ENCODE results near the gene OLFML2A. TPM values are rescaled to one million over a fixed set of nuclear protein-coding genes. Genes with fewer than 3 reads are reported as not detected.

The OLFML2A gene
- polyA plus RNA-seq, 2 of the 4 experiments (the other 2 are of a cell fraction) = 8.2 to 14.5 TPM

DNA sequence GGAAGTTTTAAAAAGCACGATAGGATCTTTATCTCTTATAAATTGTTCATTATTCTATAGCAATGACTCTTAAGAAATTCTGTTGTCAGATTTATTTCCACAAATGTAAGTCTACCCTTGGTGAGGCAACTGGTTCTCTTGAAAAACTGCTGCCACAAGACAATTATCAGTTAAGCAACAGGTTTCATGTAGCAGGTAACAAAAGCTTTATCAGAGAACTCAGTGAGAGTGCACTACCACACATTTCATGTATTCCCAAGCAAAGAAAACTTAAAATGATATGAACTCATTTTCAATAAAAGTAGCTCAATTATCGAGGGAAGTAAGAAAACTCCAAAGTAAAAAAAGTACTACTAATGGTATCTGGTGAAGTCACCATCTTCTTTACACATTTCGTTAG lies 15.2 kb upstream of the OLFML2A start:
- no peak for TF ChIP-seq RCOR1 (IDR thresholded peaks at IDR 0.05; ENCODE audit: low read depth, low read length)
- TF ChIP-seq, protein P1, sequence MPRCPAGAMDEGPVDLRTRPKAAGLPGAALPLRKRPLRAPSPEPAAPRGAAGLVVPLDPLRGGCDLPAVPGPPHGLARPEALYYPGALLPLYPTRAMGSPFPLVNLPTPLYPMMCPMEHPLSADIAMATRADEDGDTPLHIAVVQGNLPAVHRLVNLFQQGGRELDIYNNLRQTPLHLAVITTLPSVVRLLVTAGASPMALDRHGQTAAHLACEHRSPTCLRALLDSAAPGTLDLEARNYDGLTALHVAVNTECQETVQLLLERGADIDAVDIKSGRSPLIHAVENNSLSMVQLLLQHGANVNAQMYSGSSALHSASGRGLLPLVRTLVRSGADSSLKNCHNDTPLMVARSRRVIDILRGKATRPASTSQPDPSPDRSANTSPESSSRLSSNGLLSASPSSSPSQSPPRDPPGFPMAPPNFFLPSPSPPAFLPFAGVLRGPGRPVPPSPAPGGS (IDR thresholded peaks at IDR 0.05) = no peak
- TF ChIP-seq SMC3 (IDR thresholded peaks at IDR 0.05) = no peak
- no peak for TF ChIP-seq KDM1A (IDR thresholded peaks at IDR 0.05; ENCODE audit: low read depth)
- no peak for TF ChIP-seq RARB (CRISPR knock-in tag; IDR thresholded peaks at IDR 0.05)
- no peak for TF ChIP-seq NPAS2 (CRISPR knock-in tag; IDR thresholded peaks at IDR 0.05; ENCODE audit: borderline replicate concordance)
- no peak for TF ChIP-seq ZSCAN20 (CRISPR knock-in tag; IDR thresholded peaks at IDR 0.05)
- TF ChIP-seq, protein P2, sequence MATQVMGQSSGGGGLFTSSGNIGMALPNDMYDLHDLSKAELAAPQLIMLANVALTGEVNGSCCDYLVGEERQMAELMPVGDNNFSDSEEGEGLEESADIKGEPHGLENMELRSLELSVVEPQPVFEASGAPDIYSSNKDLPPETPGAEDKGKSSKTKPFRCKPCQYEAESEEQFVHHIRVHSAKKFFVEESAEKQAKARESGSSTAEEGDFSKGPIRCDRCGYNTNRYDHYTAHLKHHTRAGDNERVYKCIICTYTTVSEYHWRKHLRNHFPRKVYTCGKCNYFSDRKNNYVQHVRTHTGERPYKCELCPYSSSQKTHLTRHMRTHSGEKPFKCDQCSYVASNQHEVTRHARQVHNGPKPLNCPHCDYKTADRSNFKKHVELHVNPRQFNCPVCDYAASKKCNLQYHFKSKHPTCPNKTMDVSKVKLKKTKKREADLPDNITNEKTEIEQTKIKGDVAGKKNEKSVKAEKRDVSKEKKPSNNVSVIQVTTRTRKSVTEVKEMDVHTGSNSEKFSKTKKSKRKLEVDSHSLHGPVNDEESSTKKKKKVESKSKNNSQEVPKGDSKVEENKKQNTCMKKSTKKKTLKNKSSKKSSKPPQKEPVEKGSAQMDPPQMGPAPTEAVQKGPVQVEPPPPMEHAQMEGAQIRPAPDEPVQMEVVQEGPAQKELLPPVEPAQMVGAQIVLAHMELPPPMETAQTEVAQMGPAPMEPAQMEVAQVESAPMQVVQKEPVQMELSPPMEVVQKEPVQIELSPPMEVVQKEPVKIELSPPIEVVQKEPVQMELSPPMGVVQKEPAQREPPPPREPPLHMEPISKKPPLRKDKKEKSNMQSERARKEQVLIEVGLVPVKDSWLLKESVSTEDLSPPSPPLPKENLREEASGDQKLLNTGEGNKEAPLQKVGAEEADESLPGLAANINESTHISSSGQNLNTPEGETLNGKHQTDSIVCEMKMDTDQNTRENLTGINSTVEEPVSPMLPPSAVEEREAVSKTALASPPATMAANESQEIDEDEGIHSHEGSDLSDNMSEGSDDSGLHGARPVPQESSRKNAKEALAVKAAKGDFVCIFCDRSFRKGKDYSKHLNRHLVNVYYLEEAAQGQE (IDR thresholded peaks at IDR 0.05) = no peak
- TF ChIP-seq GATA3 (IDR thresholded peaks at IDR 0.05; ENCODE audit: borderline replicate concordance) = no peak
- TF ChIP-seq ZFP36 (IDR thresholded peaks at IDR 0.05; ENCODE audit: borderline replicate concordance, partially characterized antibody) = no peak
- TF ChIP-seq KDM5A (IDR thresholded peaks at IDR 0.05) = no peak
- TF ChIP-seq CBX2 (IDR thresholded peaks at IDR 0.05; ENCODE audit: borderline replicate concordance, low read depth) = no peak
- no peak for TF ChIP-seq FOXS1 (CRISPR knock-in tag; IDR thresholded peaks at IDR 0.05)
- no peak for TF ChIP-seq RAD21 (conservative IDR thresholded peaks at IDR 0.05 in 1 of 2, IDR thresholded peaks at IDR 0.05 in 1 of 2)
- TF ChIP-seq POLR2A (IDR thresholded peaks at IDR 0.05; ENCODE audit: low read length) = no peak
- no peak for TF ChIP-seq FOSL2 (IDR thresholded peaks at IDR 0.05)
- TF ChIP-seq FOSL2 (CRISPR knock-in tag; IDR thresholded peaks at IDR 0.05) = no peak
- TF ChIP-seq, protein P3, sequence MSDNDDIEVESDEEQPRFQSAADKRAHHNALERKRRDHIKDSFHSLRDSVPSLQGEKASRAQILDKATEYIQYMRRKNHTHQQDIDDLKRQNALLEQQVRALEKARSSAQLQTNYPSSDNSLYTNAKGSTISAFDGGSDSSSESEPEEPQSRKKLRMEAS (IDR thresholded peaks at IDR 0.05) = no peak
- Histone ChIP-seq H3K4me2 (no peak overlapping the region), H3K4me3 (no peak overlapping the region), H3K9me3 (no peaks in the 10 kb centered on the region), H3K27ac (no peak overlapping the region), H3K4me1 (peaks cover 20% of the 10 kb centered on the region)
- ChIA-PET CTCF (interaction anchor here (2.2 to 19.4 kb wide), 5 partner anchors 10 to 144 kb away, joined by 7 to 166 read pairs (median 36); partner anchors contain the start of genes NR6A1 and WDR38), POLR2A (interaction anchor here (1.7 kb wide), 1 partner anchor 9 kb away, joined by 5 read pairs; the partner anchor contains the start of gene NR6A1)
- 86% methylated on average over 3 of the region's 3 CpGs for WGBS (ENCODE audit: missing lambda C conversion rate)
- FAIRE-seq = no peak
- no peak for ATAC-seq
- DNase-seq (ENCODE audit: low read depth in 1 of 2, low spot score in 1 of 2) = no peak

DNA sequence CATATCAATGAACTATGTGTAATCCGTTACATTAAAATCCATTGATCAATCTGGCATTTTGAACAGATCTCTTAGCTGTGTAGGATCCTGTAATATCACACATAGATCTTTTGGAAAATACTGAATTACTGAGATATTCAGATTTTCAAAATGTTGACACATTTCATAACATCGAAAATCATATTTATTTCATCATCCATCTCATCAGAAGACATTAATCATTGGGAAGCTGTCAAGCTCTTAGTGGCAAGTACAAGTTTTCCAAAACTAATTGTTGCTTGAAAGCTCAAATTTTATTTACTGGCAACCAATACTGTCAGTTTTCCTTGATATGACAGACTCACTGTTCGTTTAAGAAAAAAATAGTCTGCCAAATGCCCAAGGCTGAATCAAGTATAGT lies 14.3 kb upstream of the OLFML2A start:
- POLR2A ChIA-PET = no interaction called here

More for the DNA sequence above, 14.3 kb upstream of the OLFML2A start:
- H3K9me3 ChIP-seq = no peaks in the 10 kb centered on the region
- CTCF ChIA-PET = interaction anchor here (2.2 to 19.4 kb wide), 7 partner anchors 9 to 211 kb away, joined by 7 to 166 read pairs (median 34); partner anchors contain the start of genes NR6A1 and OLFML2A
- WGBS (ENCODE audit: missing lambda C conversion rate) = 87% methylated on average over 3 of the region's 3 CpGs
- ATAC-seq (no peak), FAIRE-seq (no peak), DNase-seq (ENCODE audit: low read depth in 1 of 2, low spot score in 1 of 2) (no peak)
- H3K27ac ChIP-seq = no peak overlapping the region
- TF ChIP-seq FOSB (CRISPR knock-in tag; IDR thresholded peaks at IDR 0.05) (no peak), MYC (IDR thresholded peaks at IDR 0.05; ENCODE audit: borderline replicate concordance, low read length) (no peak)
- TF ChIP-seq, protein P4, sequence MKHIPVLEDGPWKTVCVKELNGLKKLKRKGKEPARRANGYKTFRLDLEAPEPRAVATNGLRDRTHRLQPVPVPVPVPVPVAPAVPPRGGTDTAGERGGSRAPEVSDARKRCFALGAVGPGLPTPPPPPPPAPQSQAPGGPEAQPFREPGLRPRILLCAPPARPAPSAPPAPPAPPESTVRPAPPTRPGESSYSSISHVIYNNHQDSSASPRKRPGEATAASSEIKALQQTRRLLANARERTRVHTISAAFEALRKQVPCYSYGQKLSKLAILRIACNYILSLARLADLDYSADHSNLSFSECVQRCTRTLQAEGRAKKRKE (CRISPR knock-in tag; IDR thresholded peaks at IDR 0.05; ENCODE audit: low read depth) = no peak
- no peak overlapping the region for H3K4me3 ChIP-seq
- H3K4me1 ChIP-seq = peaks cover 29% of the 10 kb centered on the region
- H3K4me2 ChIP-seq = no peak overlapping the region

Data from A549 (cell line).